ENCODE measurements around the gene PPP3R1.

PPP3R1 gene

GRCh38 chr2:68248806-68249205 is 3.5 kb downstream of the PPP3R1 start:
- Histone ChIP-seq H3K9ac (ENCODE audit: low read length) (peak overlapping the region; percentile 94), H3K36me3 (ENCODE audit: insufficient read depth, low read length) (peaks cover 35% of the 10 kb centered on the region), H3K79me2 (ENCODE audit: insufficient read depth, low read length) (peaks cover 77% of the 10 kb centered on the region), H2AFZ (ENCODE audit: low read length) (no peak overlapping the region), H3K27ac (ENCODE audit: low read depth, low read length, poor library complexity, severe bottlenecking) (no peak overlapping the region), H3K9me3 (ENCODE audit: low read length) (no peaks in the 10 kb centered on the region), H3F3A (ENCODE audit: insufficient read depth, low read length) (no peaks in the 10 kb centered on the region), H3K27me3 (ENCODE audit: insufficient read depth, low read length) (no peaks in the 10 kb centered on the region), H3K9me2 (ENCODE audit: low read depth, low read length) (no peaks in the 10 kb centered on the region), H3K4me1 (ENCODE audit: insufficient read depth, low read length, severe bottlenecking) (peaks cover 58% of the 10 kb centered on the region), H3K4me2 (ENCODE audit: low read length) (peak overlapping the region; percentile 76), H4K20me1 (ENCODE audit: insufficient read depth, low read length) (peaks cover 11% of the 10 kb centered on the region), H3K4me3 (ENCODE audit: low read depth, low read length, poor library complexity, severe bottlenecking) (peak overlapping the region; percentile 81)
- TF ChIP-seq CTCF (IDR thresholded peaks at IDR 0.05; ENCODE audit: low read length) = no peak
- no peak for TF ChIP-seq EZH2 (IDR thresholded peaks at IDR 0.05; ENCODE audit: borderline replicate concordance, low read length)

GRCh38 chr2:68248361-68248760 is 4.0 kb downstream of the PPP3R1 start:
- Histone ChIP-seq H3K36me3 (ENCODE audit: insufficient read depth, low read length) (peaks cover 35% of the 10 kb centered on the region), H3K4me1 (ENCODE audit: insufficient read depth, low read length, severe bottlenecking) (peaks cover 55% of the 10 kb centered on the region), H4K20me1 (ENCODE audit: insufficient read depth, low read length) (peaks cover 11% of the 10 kb centered on the region), H3K4me2 (ENCODE audit: low read length) (peak overlapping the region; percentile 76), H3K27me3 (ENCODE audit: insufficient read depth, low read length) (no peaks in the 10 kb centered on the region), H3K9ac (ENCODE audit: low read length) (no peak overlapping the region; the same call in 1 of the 2 replicates), H3K79me2 (ENCODE audit: insufficient read depth, low read length) (peaks cover 80% of the 10 kb centered on the region), H3K27ac (ENCODE audit: low read depth, low read length, poor library complexity, severe bottlenecking) (no peak overlapping the region), H2AFZ (ENCODE audit: low read length) (no peak overlapping the region), H3K4me3 (ENCODE audit: low read depth, low read length, poor library complexity, severe bottlenecking) (peak overlapping the region; percentile 81), H3K9me3 (ENCODE audit: low read length) (no peaks in the 10 kb centered on the region), H3F3A (ENCODE audit: insufficient read depth, low read length) (peaks cover 3% of the 10 kb centered on the region; the same call in 1 of the 2 replicates), H3K9me2 (ENCODE audit: low read depth, low read length) (no peaks in the 10 kb centered on the region)
- TF ChIP-seq CTCF (IDR thresholded peaks at IDR 0.05; ENCODE audit: low read length) (no peak), EZH2 (IDR thresholded peaks at IDR 0.05; ENCODE audit: borderline replicate concordance, low read length) (no peak)

DNA sequence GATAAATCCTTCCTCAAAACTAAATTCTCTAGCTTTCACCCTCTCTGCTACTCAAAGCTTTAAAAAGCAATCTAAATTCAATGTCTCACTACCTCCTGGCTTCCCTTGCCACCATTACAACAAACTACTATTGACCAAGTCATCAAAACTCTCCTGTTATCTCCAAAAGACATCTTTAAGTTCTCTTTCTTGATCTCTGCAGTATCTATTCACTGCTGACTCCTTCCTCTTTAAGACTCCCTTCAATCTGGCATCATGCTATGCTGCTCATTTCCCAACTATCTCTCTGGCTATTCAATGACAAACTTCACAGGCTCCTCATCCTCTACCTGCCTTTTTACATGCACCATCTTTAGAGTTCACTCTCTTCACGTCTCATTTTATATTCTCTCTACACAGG is 5.9 kb downstream of the PPP3R1 start:
- H3K4me1 ChIP-seq (ENCODE audit: insufficient read depth, low read length, severe bottlenecking) = peaks cover 62% of the 10 kb centered on the region
- no peaks in the 10 kb centered on the region for H3K9me3 ChIP-seq (ENCODE audit: low read length)
- peaks cover 54% of the 10 kb centered on the region for H3K36me3 ChIP-seq (ENCODE audit: insufficient read depth, low read length)
- no peak for TF ChIP-seq CTCF (IDR thresholded peaks at IDR 0.05; ENCODE audit: low read length)
- no peak for TF ChIP-seq EZH2 (IDR thresholded peaks at IDR 0.05; ENCODE audit: borderline replicate concordance, low read length)
- no peaks in the 10 kb centered on the region for H3K27me3 ChIP-seq (ENCODE audit: insufficient read depth, low read length)
- H2AFZ ChIP-seq (ENCODE audit: low read length) = no peak overlapping the region
- H3K79me2 ChIP-seq (ENCODE audit: insufficient read depth, low read length) = peaks cover 96% of the 10 kb centered on the region
- H3K4me3 ChIP-seq (ENCODE audit: low read depth, low read length, poor library complexity, severe bottlenecking) = no peak overlapping the region
- H3K9me2 ChIP-seq (ENCODE audit: low read depth, low read length) = no peaks in the 10 kb centered on the region
- H3K9ac ChIP-seq (ENCODE audit: low read length) = no peak overlapping the region
- H3K27ac ChIP-seq (ENCODE audit: low read depth, low read length, poor library complexity, severe bottlenecking) = peak overlapping the region; percentile 25
- H4K20me1 ChIP-seq (ENCODE audit: insufficient read depth, low read length) = peaks cover 14% of the 10 kb centered on the region
- peak overlapping the region; percentile 7; the same call in 1 of the 2 replicates for H3K4me2 ChIP-seq (ENCODE audit: low read length)
- H3F3A ChIP-seq (ENCODE audit: insufficient read depth, low read length) = peaks cover 3% of the 10 kb centered on the region; the same call in 1 of the 2 replicates

Measured in OCI-LY1 (cell line).